ENCODE measurements around the gene STK17A. TPM values are rescaled to one million over a fixed set of nuclear protein-coding genes. Genes with fewer than 3 reads are reported as not detected.

The STK17A gene
- total and polyA plus RNA-seq, 2 of the 8 experiments (the other 6 are each of a cell fraction or from before 2014, with no cell fraction given) = 2.2 to 12.2 TPM

DNA sequence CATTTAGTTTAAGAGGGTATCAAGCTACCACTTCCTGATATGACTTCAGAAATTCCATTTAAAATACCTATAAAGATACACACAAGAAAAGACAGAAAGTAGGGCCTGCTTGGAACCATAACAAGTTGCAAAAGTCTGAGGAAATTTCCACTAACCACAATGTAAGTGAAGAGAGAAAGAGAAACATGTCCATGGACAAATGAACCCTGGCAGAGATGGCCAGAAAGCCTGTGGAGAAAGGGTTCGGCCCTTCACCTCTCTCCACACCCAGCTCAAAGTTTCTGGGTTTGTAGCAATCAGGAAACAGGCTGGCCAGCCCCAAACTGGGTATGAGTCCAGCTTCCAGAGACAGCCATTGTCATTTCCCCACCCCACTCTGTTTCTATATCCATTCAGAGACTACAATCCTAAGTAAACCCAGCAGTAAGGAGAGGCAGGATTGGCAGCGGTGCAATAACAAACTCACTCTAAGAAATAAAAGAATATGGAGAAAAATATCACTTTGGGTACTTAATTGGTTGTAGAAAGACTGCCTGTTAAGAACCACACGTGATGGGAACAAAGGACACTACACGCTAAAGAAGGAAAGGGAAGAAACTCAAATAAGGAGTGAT, 71.1 kb downstream of the STK17A start:
- Histone ChIP-seq H2BK5ac (ENCODE audit: low read depth, low read length) (no peak overlapping the region), H3K14ac (ENCODE audit: insufficient read length) (no peak overlapping the region), H3K56ac (replicated peaks; ENCODE audit: insufficient read length, low read depth, low read length) (no peak overlapping the region), H4K91ac (replicated peaks; ENCODE audit: insufficient read length, low read length) (no peak overlapping the region), H2BK20ac (ENCODE audit: low read length) (no peak overlapping the region), H2AFZ (ENCODE audit: low read length) (no peak overlapping the region), H3K27ac (ENCODE audit: low read depth, low read length) (no peak overlapping the region), H4K8ac (ENCODE audit: extremely low read depth, insufficient read depth, low read length) (no peak overlapping the region; the same call in 1 of the 2 replicates), H3K9ac (replicated peaks in 1 of 4; ENCODE audit: extremely low read depth in 1 of 4, low read depth in 3 of 4, low read length in 3 of 4) (no peak overlapping the region; a peak in 1 of 7 replicates), H3K4ac (replicated peaks; ENCODE audit: insufficient read length, low read depth, low read length) (no peak overlapping the region), H3K18ac (ENCODE audit: extremely low read depth, low read length) (no peak overlapping the region), H3K23ac (ENCODE audit: insufficient read length) (no peak overlapping the region), H3K4me2 (ENCODE audit: insufficient read depth in 1 of 2, low read depth in 2 of 2, low read length in 2 of 2) (no peak overlapping the region), H4K20me1 (replicated peaks in 1 of 2; ENCODE audit: control insufficient read depth in 1 of 2, insufficient read depth in 2 of 2, low read length in 2 of 2) (peaks cover 0 to 3% of the 10 kb centered on the region in 2 experiments), H3K79me1 (ENCODE audit: low read depth, low read length) (peaks cover 7% of the 10 kb centered on the region), H2BK120ac (replicated peaks; ENCODE audit: low read depth, low read length) (no peak overlapping the region), H3K79me2 (ENCODE audit: control insufficient read depth in 1 of 2, insufficient read depth in 2 of 2, low read length in 2 of 2) (peaks cover 0 to 75% of the 10 kb centered on the region in 2 experiments; a peak in 3 of 4 replicates), H3K4me1 (replicated peaks in 1 of 4; ENCODE audit: control insufficient read depth in 3 of 4, insufficient read depth in 4 of 4, low read length in 3 of 4) (peaks cover 2 to 11% (median 8%) of the 10 kb centered on the region in 4 experiments; a peak in 6 of 7 replicates), H2BK15ac (ENCODE audit: low read length) (no peak overlapping the region), H2BK12ac (ENCODE audit: low read depth, low read length) (no peak overlapping the region), H3K23me2 (ENCODE audit: low read depth, low read length) (no peaks in the 10 kb centered on the region), H3K4me3 (ENCODE audit: extremely low read depth in 1 of 4, insufficient read depth in 2 of 4, low read depth in 3 of 4, low read length in 4 of 4) (no peak overlapping the region), H2AK5ac (ENCODE audit: low read depth, low read length) (no peak overlapping the region), H3K36me3 (ENCODE audit: control insufficient read depth in 2 of 4, insufficient read depth in 4 of 4, low read length in 3 of 4) (peaks cover 0 to 15% (median 0%) of the 10 kb centered on the region in 4 experiments; a peak in 1 of 8 replicates), H4K5ac (ENCODE audit: insufficient read length, low read depth, low read length) (no peak overlapping the region), H3K9me3 (ENCODE audit: insufficient read depth in 2 of 2, low read depth in 1 of 2, low read length in 1 of 2) (no peaks in the 10 kb centered on the region), H3K27me3 (replicated peaks in 1 of 4; ENCODE audit: control insufficient read depth in 3 of 4, extremely low read depth in 1 of 4, insufficient read depth in 3 of 4, low read length in 3 of 4) (no peaks in the 10 kb centered on the region)
- DNase-seq (ENCODE audit: low read depth in 1 of 2, low spot score in 2 of 2) (no peak), FAIRE-seq (no peak)
- CTCF ChIA-PET (ENCODE audit: partially characterized antibody) = interaction anchor here (1.0 to 1.2 kb wide), 2 partner anchors 9 to 33 kb away, joined by 3 read pairs; no protein-coding TSS in a partner anchor
- POLR2A ChIA-PET (ENCODE audit: partially characterized antibody) = no interaction called here
- WGBS, 2 experiments (ENCODE audit: extremely low coverage in 1 of 2, insufficient coverage in 1 of 2, insufficient read length in 1 of 2, insufficient replicate concordance in 2 of 2, low coverage in 1 of 2, low lambda C conversion rate in 2 of 2, missing lambda C conversion rate in 1 of 2) = 95% methylated on average over 4 of the region's 4 CpGs; no CpG with 5 or more reads in 1 of the 2 experiments
- TF ChIP-seq SRF (IDR thresholded peaks at IDR 0.05; ENCODE audit: low read depth, low read length) = no peak
- TF ChIP-seq, protein P1, sequence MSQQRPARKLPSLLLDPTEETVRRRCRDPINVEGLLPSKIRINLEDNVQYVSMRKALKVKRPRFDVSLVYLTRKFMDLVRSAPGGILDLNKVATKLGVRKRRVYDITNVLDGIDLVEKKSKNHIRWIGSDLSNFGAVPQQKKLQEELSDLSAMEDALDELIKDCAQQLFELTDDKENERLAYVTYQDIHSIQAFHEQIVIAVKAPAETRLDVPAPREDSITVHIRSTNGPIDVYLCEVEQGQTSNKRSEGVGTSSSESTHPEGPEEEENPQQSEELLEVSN (IDR thresholded peaks at IDR 0.05) = no peak
- no peak for TF ChIP-seq CEBPB (IDR thresholded peaks at IDR 0.05; ENCODE audit: low read depth, low read length)
- TF ChIP-seq TAF1 (IDR thresholded peaks at IDR 0.05; ENCODE audit: low read depth, low read length) = no peak
- TF ChIP-seq, protein P2, sequence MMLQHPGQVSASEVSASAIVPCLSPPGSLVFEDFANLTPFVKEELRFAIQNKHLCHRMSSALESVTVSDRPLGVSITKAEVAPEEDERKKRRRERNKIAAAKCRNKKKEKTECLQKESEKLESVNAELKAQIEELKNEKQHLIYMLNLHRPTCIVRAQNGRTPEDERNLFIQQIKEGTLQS (IDR thresholded peaks at IDR 0.05; ENCODE audit: insufficient read depth, low read depth, low read length) = no peak
- no peak for TF ChIP-seq SP4 (IDR thresholded peaks at IDR 0.05; ENCODE audit: low read length)
- TF ChIP-seq BACH1 (IDR thresholded peaks at IDR 0.05; ENCODE audit: low read length) = no peak
- no peak for TF ChIP-seq POU5F1 (IDR thresholded peaks at IDR 0.05; ENCODE audit: low read depth, low read length)
- TF ChIP-seq JUND (IDR thresholded peaks at IDR 0.05; ENCODE audit: low read length) = no peak
- no peak for TF ChIP-seq SIRT6 (IDR thresholded peaks at IDR 0.05; ENCODE audit: low read length)
- no peak for TF ChIP-seq KDM1A (IDR thresholded peaks at IDR 0.05; ENCODE audit: borderline replicate concordance, low read length)
- TF ChIP-seq RBBP5 (IDR thresholded peaks at IDR 0.05; ENCODE audit: borderline replicate concordance, low read depth, low read length) = no peak
- TF ChIP-seq MAFK (IDR thresholded peaks at IDR 0.05; ENCODE audit: low read depth, low read length) = no peak
- TF ChIP-seq KDM5A (IDR thresholded peaks at IDR 0.05; ENCODE audit: low read length) = no peak
